Left ventricle myocardium inferior (tissue), 1 donor: ENCODE measurements around the gene EPO. TPM values are rescaled to one million over a fixed set of nuclear protein-coding genes. Genes with fewer than 3 reads are reported as not detected.
A peak's percentile ranks its signal among the peaks of the same experiment; 100 is the strongest.

Experiments used
- DNase-seq: peaks from one replicate; pipeline ENCODE4 v3.0.0-alpha.2; 2020
- H3K27ac ChIP-seq: fragments of 200-600 bp; replicated peaks from 2 replicates; pipeline ENCODE4 v1.8.0; 2021
- H3K27me3 ChIP-seq: fragments of 200-600 bp; 2 replicates; pipeline ENCODE4 v1.8.0; 2021; ENCODE audit warnings: low read depth
- H3K36me3 ChIP-seq: fragments of 200-600 bp; 2 replicates; pipeline ENCODE4 v1.8.0; 2021
- H3K4me1 ChIP-seq: fragments of 200-600 bp; 2 replicates; pipeline ENCODE4 v1.8.0; 2021
- H3K4me3 ChIP-seq: fragments of 200-600 bp; 2 replicates; pipeline ENCODE4 v1.8.0; 2021; ENCODE audit warnings: mild to moderate bottlenecking, moderate library complexity
- H3K9me3 ChIP-seq: fragments of 200-600 bp; replicated peaks from 2 replicates; pipeline ENCODE4 v1.8.0; 2021
- intact Hi-C: fragments of 100-400 bp; cut with micrococcal nuclease; formaldehyde crosslinking; loops from one replicate; pipeline ENCODE4 v1.11.0; 2022
- total RNA-seq: library from RNA; stranded (reverse); fragmentation: NEBNext Ultra II Directional; extraction: Animal tissue kit (Norgen Biotek cat#: 25700); gene quantifications from one replicate; pipeline ENCODE4 v1.2.1, GENCODE V29; 2021
- TF ChIP-seq, protein P1 (sequence below): fragments of 200-600 bp; IDR thresholded peaks from 2 replicates; pipeline ENCODE4 v1.8.0; 2021; ENCODE audit warnings: antibody characterized with exemption, mild to moderate bottlenecking, borderline replicate concordance
- donor health status: DM: no; HTN: yes; CAD: no; lungs with severe emphysema.

EPO gene
- total RNA-seq, 1 donor from 2014 or later, result not detected

DNA sequence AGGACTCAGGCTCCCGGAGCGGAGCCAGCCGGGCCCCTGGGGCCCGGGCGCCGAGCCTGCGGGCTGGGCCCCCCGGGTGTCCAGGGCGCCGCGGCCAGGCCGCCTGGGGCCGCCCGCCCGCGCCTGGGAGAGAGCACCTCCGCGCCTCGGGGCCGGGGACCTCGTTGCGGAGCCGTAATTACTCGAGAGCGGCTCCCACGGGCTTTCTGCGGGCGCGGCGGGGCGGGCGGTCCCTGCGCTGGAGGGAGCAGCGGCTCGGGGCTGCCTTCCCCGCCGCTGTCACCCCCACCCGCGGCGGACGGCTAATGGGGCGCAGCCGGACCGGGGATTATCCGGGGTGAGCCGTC lies 45.2 kb upstream of the EPO start:
- peaks cover 65% of the 10 kb centered on the region for H3K4me1 ChIP-seq
- peak; percentile 33 for DNase-seq
- no peaks in the 10 kb centered on the region for H3K9me3 ChIP-seq
- no peaks in the 10 kb centered on the region for H3K27me3 ChIP-seq
- intact Hi-C loops, result no loop called here
- peaks cover 36% of the 10 kb centered on the region for H3K36me3 ChIP-seq
- H3K27ac ChIP-seq, result peak overlapping the region; percentile 99
- TF ChIP-seq, protein P1, sequence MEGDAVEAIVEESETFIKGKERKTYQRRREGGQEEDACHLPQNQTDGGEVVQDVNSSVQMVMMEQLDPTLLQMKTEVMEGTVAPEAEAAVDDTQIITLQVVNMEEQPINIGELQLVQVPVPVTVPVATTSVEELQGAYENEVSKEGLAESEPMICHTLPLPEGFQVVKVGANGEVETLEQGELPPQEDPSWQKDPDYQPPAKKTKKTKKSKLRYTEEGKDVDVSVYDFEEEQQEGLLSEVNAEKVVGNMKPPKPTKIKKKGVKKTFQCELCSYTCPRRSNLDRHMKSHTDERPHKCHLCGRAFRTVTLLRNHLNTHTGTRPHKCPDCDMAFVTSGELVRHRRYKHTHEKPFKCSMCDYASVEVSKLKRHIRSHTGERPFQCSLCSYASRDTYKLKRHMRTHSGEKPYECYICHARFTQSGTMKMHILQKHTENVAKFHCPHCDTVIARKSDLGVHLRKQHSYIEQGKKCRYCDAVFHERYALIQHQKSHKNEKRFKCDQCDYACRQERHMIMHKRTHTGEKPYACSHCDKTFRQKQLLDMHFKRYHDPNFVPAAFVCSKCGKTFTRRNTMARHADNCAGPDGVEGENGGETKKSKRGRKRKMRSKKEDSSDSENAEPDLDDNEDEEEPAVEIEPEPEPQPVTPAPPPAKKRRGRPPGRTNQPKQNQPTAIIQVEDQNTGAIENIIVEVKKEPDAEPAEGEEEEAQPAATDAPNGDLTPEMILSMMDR, result no peak
- H3K4me3 ChIP-seq, result peak overlapping the region; percentile 99

DNA sequence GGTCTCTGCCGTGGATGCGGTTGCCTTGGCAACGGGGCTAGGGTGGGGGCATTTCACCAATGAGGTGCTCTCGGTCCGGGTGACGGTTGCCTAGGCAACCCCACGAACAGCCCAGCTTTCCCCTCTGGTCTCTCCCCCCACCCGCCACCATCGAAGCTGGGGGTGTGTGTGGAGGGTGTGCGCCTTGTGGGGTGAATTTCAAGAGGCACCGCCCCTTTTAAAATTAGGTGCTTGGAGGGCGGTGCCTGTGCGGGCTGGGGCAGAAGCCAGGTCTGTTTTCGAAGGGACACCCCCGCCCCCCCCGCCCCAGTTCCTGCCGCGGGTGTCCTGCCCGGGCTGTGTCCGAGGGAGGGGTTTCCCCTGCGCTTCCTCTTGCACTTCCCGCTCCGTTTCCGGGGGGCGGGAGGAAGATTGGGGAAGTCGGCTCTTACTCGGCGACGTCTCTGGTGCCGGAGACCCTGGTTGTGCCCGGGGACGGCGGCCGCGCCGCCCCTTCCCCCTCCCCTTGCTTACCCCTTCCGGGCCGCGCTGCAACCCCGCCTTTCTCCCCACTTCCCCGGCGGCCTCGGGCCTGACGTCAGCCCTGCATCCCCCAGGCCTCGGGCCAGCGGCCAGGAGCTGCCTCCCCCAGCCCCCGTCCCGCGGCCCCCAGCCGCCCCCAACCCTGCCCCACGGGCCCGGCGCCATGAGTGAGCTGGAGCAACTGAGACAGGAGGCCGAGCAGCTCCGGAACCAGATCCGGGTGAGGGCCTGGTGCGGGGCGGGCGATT lies 44.5 kb upstream of the EPO start:
- H3K36me3 ChIP-seq, result peaks cover 36% of the 10 kb centered on the region
- H3K27me3 ChIP-seq, result no peaks in the 10 kb centered on the region
- peaks cover 72% of the 10 kb centered on the region for H3K4me1 ChIP-seq
- intact Hi-C loops, result no loop called here
- H3K9me3 ChIP-seq, result no peaks in the 10 kb centered on the region
- H3K27ac ChIP-seq, result peak overlapping the region; percentile 99
- peak; percentile 88 for DNase-seq
- TF ChIP-seq, protein P1, result no peak
- H3K4me3 ChIP-seq, result peak overlapping the region; percentile 99

DNA sequence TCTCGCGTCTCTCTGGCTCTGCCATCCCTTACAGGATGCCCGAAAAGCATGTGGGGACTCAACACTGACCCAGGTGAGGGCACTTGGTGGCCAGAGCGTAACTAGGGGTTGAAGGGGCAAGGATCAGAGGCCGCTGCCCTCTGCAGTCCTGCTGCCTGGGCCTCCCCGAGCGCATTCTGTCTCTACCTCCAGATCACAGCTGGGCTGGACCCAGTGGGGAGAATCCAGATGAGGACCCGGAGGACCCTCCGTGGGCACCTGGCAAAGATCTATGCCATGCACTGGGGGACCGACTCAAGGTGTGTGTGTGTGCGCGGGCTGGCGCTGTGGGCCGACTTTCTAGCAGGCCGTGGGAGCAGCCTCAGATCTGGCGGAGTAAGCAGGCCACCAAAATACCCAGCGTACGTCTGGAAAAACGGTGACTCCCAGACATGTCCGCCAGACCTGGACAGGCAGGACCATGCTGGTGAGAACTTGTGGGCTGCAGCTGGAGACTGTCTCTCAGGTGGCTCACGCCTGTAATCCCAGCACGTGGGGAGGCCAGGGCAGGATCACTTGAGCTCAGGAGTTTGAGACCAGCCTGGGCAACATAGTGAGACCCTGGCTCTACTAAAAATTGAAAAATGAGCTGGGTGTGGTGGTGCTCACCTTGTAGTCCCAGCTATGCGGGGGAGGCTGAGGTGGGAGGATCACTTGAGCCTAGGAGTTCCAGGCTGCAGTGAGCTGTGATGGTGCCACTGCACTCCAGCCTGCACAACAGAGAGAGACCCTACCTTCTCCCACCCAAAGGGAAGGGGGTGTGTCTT lies 43.6 kb upstream of the EPO start:
- TF ChIP-seq, protein P1, result no peak
- H3K27ac ChIP-seq, result peak overlapping the region; percentile 99
- H3K4me3 ChIP-seq, result peak overlapping the region; percentile 99
- H3K4me1 ChIP-seq, result peaks cover 75% of the 10 kb centered on the region
- no peaks in the 10 kb centered on the region for H3K9me3 ChIP-seq
- peak; percentile 21 for DNase-seq
- H3K36me3 ChIP-seq, result peaks cover 41% of the 10 kb centered on the region
- H3K27me3 ChIP-seq, result no peaks in the 10 kb centered on the region
- intact Hi-C loops, result no loop called here

DNA sequence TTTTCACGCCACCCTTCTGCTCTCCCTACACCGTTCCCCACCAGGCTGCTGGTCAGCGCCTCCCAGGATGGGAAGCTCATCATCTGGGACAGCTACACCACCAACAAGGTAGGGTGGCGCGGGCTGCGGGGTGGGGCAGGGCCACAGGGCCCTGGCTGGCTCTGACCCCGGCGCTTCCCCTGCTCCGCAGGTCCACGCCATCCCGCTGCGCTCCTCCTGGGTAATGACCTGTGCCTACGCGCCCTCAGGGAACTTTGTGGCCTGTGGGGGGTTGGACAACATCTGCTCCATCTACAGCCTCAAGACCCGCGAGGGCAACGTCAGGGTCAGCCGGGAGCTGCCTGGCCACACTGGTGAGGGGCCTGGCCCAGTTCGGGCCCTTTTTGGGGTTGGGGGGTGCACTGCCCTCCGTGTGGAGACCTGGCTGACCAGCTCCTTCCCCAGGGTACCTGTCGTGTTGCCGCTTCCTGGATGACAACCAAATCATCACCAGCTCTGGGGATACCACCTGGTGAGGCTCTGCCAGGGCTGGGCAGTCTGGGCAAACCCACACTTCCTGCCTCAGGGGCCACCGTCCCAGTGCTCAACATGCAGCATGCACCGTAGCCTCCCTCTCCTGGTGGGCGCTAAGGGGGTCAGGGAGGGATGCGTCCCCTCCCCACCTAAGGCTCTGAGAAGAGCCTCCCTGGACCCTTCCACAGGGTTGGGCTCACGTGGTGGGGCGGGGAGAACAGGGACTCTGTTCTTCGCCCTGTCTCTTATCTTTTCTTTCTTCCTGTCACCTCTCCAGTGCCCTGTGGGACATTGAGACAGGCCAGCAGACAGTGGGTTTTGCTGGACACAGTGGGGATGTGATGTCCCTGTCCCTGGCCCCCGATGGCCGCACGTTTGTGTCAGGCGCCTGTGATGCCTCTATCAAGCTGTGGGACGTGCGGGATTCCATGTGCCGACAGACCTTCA lies 42.7 kb upstream of the EPO start:
- Histone ChIP-seq H3K4me1 (peaks cover 75% of the 10 kb centered on the region), H3K27ac (peak overlapping the region; percentile 99), H3K9me3 (no peaks in the 10 kb centered on the region), H3K27me3 (no peaks in the 10 kb centered on the region), H3K36me3 (peaks cover 50% of the 10 kb centered on the region), H3K4me3 (no peak overlapping the region)
- no peak for DNase-seq
- intact Hi-C loops, result no loop called here
- TF ChIP-seq, protein P1, result no peak
